HL-60 (cell line): ENCODE data around the gene RPL27A.

Experiments
- CTCF ChIP-seq: IDR thresholded peaks from one replicate; pipeline ENCODE4 v1.5.1; 2011; ENCODE audit warnings: low read length, control low read depth, inconsistent platforms; ENCODE audit not compliant: insufficient read depth
- POLR2AphosphoS5 ChIP-seq: IDR thresholded peaks from 2 replicates; pipeline ENCODE4 v1.6.1; 2012; ENCODE audit warnings: low read depth
- REST ChIP-seq: IDR thresholded peaks from 2 replicates; pipeline ENCODE4 v1.6.1; 2012; ENCODE audit warnings: low read depth; ENCODE audit not compliant: insufficient replicate concordance
- SPI1 ChIP-seq: IDR thresholded peaks from 2 replicates; pipeline ENCODE4 v1.6.1; 2012; ENCODE audit warnings: low read depth, mild to moderate bottlenecking, borderline replicate concordance

- TF ChIP-seq CTCF (no peak), SPI1 (peak; percentile 97), POLR2AphosphoS5 (peak; percentile 99), REST (peak; percentile 72)
Measured at GRCh38 chr11:8682303-8683114, at the start of gene RPL27A, which contains the start of gene TRIM66.
